Measurements from ENCODE around the gene EIF4A2.

The EIF4A2 gene

DNA sequence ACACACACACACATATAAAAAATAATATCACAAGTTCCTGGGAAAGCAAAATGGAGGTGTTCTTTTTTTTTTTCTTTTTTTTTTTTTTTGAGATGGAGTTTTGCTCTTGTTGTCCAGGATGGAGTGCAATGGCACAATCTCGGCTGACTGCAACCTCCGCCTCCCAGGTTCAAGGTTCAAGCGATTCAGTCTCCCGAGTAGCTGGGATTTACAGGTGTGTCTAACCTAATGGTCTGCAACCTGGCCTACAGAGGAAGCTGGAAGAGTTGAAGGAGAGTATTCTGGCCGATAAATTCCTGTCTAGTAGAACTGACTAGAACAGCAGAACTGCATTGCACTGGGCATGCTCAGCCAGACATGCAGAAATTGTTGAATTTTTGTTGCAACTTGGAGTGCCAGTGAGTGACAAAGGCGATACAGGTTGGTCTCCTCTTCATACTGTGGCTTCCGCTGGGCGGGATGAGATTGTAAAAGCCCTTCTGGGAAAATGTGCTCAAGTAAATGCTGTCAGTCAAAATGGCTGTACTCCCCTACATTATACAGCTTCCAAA, 22.4 kb upstream of the EIF4A2 start:
- TF ChIP-seq, protein P1, sequence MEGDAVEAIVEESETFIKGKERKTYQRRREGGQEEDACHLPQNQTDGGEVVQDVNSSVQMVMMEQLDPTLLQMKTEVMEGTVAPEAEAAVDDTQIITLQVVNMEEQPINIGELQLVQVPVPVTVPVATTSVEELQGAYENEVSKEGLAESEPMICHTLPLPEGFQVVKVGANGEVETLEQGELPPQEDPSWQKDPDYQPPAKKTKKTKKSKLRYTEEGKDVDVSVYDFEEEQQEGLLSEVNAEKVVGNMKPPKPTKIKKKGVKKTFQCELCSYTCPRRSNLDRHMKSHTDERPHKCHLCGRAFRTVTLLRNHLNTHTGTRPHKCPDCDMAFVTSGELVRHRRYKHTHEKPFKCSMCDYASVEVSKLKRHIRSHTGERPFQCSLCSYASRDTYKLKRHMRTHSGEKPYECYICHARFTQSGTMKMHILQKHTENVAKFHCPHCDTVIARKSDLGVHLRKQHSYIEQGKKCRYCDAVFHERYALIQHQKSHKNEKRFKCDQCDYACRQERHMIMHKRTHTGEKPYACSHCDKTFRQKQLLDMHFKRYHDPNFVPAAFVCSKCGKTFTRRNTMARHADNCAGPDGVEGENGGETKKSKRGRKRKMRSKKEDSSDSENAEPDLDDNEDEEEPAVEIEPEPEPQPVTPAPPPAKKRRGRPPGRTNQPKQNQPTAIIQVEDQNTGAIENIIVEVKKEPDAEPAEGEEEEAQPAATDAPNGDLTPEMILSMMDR (IDR thresholded peaks at IDR 0.05; ENCODE audit: control insufficient read depth, extremely low read depth, insufficient read depth), result no peak
- H3K4me3 ChIP-seq (ENCODE audit: low read depth, low read length), result no peak overlapping the region
- no peak for DNase-seq (ENCODE audit: low read depth)

DNA sequence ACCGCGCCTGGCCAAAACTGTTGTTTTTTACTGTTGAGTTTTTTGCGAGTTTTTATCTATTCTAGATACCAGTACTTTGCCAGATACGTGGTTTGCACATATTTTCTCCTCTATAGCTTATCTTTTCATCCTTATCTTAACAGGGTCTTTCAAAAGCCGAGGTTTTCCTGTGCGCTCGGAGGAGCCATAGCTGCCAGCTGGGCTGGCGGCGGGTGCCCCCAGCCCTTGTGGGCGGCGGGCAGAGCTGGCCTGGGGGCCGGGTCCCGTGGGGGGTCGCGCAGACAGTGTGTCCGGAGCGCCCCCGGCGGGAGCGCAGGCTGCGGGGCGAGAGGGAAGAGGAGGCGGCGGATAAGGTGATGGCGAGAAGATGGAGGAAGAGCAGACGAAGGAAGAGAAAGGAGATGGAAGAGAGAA, 11.1 kb upstream of the EIF4A2 start:
- TF ChIP-seq, protein P1 (IDR thresholded peaks at IDR 0.05; ENCODE audit: control insufficient read depth, extremely low read depth, insufficient read depth), result no peak
- no peak overlapping the region for H3K4me3 ChIP-seq (ENCODE audit: low read depth, low read length)
- no peak for DNase-seq (ENCODE audit: low read depth)

DNA sequence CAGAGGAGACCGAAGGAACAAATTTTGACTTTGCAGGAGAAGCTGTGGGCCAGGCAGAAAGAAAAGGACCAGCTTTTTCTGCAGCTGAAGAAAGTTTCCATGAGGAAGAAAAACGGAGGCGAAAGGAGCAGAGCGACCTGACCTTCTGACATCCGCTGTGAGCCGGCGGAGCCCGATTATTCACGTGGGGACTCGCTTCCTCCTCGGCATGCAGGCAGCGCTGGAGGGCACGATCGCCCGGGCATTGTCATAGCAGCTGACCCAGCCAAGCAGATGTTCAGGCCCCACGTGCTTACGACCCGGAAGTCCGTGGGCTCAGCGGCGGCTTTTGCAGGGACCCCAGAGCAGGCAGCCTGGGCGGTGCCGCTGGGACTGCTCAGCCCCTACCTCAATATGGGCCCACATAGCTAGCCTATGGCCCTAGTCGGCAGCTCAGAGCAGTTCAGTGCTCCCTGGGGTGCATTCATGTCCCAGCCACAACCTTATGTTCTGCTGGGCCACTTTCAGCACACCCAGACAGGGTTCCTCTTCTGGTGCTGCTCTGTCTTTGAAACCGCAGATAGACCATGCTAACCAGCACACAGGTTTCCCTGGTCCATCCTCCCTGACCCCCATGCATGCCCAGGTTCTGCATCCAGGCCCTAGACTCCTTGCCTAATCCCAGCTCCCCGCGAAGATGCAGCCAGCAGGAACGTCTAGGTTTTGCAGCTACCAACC, 10.5 kb upstream of the EIF4A2 start:
- no peak overlapping the region for H3K4me3 ChIP-seq (ENCODE audit: low read depth, low read length)
- TF ChIP-seq, protein P1 (IDR thresholded peaks at IDR 0.05; ENCODE audit: control insufficient read depth, extremely low read depth, insufficient read depth), result no peak
- DNase-seq (ENCODE audit: low read depth), result no peak

DNA sequence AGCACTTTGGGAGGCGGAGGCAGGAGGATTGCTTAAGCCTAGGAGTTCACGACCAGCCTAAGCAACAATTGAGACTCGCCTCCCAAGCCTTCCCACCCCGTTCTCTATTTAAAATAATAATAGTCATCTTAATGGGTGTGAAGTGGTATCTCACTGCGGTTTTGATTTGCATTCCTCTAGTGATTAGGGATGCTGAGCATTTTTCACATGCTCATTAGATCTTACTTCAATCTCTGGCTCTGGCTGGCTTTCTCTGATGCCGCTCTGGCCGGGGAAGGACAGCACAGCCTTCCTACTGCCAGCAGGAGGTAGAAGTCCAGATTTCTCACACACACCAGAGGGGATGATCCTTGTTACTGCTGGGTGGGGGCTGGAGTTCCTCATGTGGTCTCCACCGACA, 7.4 kb upstream of the EIF4A2 start:
- TF ChIP-seq, protein P1 (IDR thresholded peaks at IDR 0.05; ENCODE audit: control insufficient read depth, extremely low read depth, insufficient read depth), result no peak
- H3K4me3 ChIP-seq (ENCODE audit: low read depth, low read length), result no peak overlapping the region
- no peak for DNase-seq (ENCODE audit: low read depth)

DNA sequence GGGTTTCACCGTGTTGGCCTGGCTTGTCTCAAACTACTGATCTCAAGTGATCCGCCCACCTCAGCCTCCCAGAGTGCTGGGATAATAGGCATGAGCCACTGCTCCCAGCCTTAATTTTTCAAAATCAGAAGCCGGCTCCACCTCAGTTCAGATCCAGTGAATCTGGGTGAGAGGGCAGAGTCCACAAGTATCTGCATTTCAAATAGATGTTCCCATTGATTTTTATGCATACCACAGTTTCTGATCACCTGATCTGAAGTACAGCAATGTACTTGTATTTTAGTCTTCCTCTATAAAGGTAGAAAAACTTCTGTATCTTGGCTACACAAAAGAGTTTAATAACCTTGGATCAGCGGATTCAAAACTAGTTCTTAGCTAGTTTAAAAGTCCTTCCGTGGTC, 4.2 kb upstream of the EIF4A2 start:
- DNase-seq (ENCODE audit: low read depth), result no peak
- H3K4me3 ChIP-seq (ENCODE audit: low read depth, low read length), result no peak overlapping the region
- TF ChIP-seq, protein P1 (IDR thresholded peaks at IDR 0.05; ENCODE audit: control insufficient read depth, extremely low read depth, insufficient read depth), result no peak

DNA sequence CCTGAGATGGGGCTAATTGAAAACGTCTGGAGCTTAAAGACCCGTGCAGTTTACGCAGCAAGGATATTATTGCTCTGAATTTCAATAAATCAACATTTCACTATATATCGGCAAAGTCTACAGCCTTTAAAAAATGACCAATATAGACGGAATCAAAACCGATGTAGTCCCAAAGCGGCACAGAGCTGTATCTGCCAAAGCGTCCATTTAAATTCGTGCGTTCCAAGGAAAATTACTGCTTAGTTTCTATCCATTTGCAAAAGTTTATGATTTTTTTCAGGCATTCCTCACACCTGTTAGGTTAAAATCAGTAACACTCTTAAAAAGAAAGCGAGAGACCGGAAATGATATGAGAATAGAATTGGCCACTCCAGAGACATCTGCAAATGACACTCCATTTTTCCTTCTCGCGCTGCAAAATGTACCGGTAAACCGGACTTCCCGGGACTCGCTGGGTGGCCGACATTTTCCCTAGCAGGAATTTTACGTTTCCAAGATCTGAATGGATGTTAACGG, 777 bp upstream of the EIF4A2 start:
- peak overlapping the region; percentile 96 for H3K4me3 ChIP-seq (ENCODE audit: low read depth, low read length)
- DNase-seq (ENCODE audit: low read depth), result no peak
- TF ChIP-seq, protein P1 (IDR thresholded peaks at IDR 0.05; ENCODE audit: control insufficient read depth, extremely low read depth, insufficient read depth), result no peak
